HG02763 (cell line): ENCODE data around the gene LIN7A.
"Not testable (repeated sequence)": the region's sequence is repeated elsewhere in the genome, so short reads cannot be mapped to it uniquely, and the experiment has no call there.

ENCODE experiments used
- ATAC-seq: cut with Tn5 transposase; IDR thresholded peaks from one replicate; pipeline ENCODE4 v1.9.1; 2021; ENCODE audit warnings: mild to moderate bottlenecking, moderate library complexity; ENCODE audit not compliant: unreplicated experiment

The LIN7A gene

DNA sequence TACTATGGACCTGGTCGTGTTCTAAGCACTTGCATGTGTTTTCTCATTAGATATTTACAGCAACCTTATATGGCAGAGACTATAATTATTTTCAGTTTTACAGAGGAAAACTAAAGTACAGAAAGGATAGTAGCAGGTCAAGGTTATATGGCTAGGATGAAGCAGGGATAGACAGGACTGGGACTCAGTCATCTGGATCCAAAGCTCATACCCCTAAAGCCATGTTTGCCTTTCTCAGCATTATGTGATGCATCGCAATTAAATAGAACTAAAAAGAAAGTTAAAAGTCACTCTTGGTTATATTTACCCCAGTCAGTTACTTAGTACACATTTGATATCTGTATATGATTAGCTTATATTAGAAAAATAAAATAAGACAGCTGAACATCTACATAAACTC, 13.3 kb downstream of the LIN7A start:
- no peak for ATAC-seq

DNA sequence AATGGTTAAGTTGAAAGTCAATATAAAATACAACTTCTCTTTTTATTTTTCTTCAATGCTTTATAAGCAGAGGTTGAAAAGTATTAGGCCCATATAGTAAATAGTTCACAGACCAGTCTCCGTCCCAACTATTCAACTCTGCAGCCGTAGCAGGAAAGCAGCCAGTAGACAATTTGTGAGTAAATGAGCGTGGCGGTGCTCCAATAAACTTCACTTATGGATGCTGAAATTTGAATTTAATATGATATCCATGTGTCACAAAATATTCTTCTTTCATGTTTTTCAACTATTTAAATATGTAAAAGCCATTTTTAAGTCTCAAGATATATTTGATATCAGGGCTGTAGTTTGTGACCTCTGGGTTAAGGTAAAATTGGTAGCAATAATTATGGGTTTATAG, 17.7 kb downstream of the LIN7A start:
- no peak for ATAC-seq

DNA sequence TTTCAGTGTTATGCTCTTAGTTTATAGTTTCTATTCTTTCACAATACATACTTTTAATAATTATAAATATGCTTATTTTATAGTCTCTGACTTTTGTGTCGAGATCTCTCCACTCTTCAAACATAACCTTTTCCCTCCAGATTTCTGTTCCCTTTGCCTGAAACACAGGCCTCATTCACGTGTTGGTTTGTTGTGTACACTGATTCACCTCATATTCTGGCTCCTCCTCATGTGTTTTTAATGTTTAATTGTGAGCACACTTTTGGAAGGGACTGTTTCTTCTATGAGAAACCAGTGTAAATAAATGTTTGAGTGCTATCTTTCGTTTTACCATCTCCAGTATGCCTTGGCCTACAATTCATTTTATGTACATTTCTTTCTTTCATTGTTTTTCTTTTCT, 20.1 kb downstream of the LIN7A start:
- ATAC-seq, result no peak

DNA sequence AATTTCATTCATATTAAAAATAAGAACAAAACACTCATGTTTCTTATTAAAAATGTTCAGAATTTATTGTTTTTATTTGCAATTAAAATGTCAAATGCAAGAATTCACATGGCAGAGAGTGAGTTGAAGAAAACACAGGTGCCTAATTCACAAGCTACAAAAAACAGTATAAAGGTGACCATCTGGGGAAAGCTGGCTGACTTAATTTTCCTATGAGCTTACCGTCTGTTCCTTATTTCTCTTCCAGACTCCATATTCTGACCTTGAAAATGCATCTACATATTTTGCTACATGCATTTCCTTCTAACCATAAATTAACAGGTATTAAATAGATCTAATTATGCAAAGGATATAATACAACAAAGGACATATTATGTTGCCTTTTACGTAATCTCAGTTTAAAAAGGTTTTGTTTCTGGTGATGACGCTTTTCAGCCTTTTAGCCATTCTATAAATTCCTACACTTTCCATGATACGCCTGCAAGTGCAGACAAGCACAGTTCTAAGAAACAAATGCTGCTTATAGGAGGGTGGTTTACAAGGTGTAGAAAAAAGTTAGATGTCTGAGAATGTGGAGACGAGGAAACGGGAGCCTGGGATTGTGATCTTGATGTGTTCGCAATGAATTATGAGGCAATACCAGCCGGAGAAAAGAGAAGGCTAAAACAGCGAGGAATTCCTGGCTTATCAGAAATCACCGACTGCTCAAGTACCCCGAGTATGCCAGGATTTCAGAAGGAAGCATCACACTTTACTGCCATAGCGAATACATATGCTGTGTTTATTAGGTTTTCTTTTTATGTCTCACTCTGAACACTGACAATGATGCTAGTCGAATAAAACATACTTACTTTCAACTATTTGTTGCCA, 24.6 kb downstream of the LIN7A start:
- ATAC-seq, result no peak

DNA sequence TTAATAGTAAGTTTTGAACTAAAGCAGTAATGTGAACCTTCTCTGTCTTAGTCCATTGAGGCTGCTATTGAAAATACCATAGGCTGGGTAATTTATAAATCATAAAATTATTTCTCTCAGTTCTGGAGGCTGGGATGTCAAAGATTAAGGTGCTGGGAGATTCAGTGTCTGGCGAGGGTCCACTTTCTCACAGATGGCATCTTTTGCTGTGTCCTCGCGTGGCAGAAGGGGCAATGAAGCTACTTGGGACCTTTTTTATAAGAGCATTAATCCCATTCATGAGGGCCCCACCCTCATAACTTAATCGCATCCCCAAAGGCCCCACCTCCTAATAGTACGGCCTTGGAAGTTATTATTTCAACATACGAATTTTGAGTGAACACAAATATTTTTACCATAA, 28.4 kb downstream of the LIN7A start:
- ATAC-seq, result no peak

DNA sequence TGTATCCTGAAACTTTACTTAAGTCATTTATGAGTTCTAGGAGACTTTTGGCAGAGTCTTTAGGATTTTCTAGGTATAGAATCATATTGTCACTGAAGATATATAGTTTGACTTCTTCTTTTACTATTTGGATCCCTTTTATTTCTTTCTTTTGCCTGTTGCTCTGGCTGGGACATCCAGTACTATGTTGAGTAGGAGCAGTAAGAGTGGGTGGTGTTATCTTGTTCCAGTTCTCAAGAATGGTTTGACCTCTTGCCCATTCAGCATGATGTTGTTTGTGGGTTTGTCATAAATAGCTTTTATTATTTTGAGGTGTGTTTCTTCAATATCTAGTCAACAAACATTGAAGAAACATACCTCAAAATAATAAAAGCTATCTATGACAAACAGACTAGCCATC, 35.0 kb downstream of the LIN7A start:
- no peak for ATAC-seq

DNA sequence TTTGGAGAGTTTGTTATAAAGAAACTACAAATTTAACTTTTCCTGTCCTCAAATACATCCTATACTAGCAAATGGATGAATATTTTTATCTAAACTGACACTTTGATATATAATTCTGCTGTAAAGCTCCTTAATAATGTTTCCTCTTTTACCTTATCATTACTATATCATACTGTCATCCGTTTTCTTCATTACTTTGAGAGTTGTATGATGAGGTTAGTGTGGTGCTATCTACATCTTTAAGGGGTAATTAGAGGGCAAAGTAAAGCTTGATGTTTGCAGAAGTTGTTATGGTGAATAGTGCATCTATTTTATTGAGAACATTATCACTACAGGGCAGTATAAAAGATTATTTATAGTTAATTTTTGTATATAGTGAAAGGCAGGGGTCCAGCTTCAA, 36.1 kb downstream of the LIN7A start:
- ATAC-seq, result no peak

DNA sequence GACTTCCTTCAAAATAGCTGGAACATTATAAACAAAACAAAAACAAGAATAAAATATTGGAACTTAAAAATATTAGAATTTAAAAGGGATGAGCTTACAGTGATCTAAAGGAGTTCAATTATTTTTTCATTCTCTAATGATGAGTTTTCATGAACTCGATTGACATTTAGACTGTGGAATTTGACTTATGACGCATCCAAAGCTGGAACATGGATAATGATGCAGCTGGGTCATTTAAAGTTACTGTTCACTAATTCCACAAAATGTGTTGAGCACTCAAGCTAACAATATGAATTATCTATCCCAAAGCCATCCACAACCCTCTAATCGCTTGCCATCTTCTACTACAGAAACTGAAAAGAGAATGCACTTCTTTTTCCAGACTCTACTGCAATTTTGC, 42.5 kb downstream of the LIN7A start:
- no peak for ATAC-seq

DNA sequence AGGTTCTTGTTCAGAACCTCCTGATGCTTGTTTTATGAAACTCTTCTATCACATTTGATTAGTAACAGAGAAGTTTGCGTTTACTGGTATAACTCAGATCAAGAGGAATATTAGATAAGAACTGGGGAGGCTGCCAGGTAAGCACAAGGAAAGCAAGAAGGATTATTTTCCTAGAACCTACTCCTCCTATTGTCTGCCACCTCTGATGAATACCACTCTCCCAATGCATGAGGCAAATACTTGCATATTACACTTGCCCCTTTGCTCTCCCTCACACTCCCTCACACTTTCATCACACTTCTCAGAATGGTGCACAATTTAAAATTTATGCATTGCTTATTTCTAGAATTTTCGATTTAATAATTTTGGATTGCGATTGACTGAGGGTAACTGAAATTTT, 43.6 kb downstream of the LIN7A start:
- no peak for ATAC-seq

DNA sequence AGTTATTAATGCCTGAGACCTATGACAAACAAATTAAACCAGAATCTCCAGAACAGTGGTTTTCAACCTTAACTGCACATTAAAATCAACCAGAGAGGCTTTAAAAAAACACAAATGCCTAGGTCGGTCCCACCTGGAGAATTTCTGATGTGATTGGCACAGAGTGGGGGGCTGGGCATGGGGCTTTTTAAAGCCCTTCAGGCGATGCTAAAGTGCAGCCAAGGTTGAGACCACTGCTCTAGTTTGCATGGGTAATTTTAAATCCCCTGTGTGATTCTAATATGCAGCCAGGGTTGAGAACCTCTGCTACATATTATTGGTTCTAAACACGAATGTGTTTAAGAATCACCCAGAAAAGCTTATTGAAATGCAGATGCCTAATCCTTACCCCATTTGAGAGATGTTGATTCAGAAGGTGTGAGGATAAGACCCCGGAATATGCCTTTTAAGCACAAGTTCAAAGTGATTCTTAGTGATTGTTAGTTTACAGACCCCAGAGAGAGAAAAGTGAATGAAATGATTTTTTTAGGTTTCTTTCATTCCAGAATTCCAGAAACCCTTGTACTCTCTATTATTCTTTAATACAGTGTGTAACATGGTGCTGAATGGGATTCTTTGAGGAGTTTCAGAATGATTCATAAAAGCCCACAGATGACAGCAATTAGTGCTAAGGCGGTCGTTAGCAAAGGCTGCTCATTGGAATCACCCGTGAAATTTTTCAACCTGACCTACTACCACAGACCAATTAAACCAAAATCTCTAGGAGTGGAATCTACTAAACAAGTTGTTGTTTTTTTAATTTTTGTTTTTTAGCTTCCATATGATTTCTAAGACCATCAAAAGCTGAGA, 44.9 kb downstream of the LIN7A start:
- ATAC-seq, result no peak

DNA sequence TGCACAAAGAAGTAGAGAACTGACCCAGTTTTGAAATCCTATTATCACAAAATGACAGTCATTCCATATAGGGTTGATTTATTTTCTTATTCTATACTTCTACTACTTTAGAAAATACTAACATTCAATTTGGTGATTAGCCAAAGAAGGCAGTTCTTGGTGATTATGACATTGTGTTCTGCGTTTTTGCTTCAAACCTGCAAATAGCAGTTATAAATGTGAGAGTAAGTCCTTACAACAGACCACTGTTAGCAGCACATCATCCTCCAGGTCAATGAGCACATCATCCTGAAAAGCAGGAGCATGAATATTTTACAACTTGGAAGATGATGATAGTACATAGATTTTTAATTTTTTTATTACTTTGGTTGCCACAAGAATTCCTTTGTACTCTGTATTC, 53.1 kb downstream of the LIN7A start:
- no peak for ATAC-seq

DNA sequence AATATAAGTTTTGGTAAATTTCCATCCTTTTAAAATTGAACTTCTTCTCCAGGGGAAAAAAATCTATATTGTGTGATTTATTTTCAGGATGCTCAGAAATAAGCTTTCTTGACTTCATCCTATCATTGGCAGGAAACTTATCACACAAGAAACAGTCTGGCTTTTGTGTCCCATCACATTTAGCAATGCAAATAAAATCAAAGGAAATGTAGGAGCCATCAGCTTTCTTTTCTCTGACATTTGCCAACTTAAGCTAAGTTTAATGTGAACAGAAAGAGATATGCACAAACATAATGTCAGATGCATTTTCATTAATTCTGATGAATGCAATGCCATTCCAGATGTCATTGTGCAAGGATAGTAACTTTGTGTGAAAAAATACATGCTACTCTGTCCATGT, 56.6 kb downstream of the LIN7A start:
- no peak for ATAC-seq

DNA sequence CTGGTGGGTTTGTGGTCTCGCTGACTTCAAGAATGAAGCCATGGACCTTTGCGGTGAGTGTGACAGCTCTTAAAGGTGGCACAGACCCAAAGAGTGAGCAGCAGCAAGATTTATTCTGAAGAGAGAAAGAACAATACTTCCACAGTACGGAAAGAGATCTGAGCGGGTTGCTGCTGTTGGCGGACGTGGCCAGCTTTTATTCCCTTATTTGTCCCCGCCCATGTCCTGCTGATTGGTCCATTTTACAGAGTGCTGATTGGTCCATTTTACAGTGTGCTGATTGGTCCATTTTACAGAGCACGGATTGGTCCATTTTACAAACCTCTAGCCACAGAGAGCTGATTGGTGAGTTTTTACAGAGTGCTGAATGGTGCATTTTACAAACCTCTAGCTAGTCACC, 59.3 kb downstream of the LIN7A start:
- not testable (repeated sequence) for ATAC-seq

DNA sequence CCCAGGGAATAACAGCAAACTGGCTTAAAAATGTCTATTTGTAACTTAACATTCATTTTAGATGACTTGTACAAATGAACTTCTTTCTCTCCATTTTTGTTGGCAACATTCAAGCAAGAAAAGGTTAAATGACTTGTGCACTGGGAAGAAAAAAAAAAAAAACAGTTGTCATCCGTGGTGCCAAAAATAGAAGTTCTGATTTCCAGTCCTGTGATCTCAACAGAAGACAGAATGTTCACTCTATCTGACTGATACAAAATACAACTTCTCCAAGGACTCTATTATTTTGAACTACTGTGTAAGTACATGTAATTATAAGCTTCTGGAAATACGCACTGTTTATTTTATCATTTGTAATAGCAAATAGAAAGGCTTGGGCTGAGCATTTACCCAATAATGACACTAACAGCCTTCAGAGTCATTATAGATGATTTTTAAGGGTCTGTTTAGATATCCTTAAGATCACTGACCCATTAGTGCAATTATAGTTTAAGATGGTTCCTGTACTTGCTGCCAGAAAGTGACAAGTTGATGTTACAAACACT, 59.9 kb downstream of the LIN7A start:
- ATAC-seq, result no peak

DNA sequence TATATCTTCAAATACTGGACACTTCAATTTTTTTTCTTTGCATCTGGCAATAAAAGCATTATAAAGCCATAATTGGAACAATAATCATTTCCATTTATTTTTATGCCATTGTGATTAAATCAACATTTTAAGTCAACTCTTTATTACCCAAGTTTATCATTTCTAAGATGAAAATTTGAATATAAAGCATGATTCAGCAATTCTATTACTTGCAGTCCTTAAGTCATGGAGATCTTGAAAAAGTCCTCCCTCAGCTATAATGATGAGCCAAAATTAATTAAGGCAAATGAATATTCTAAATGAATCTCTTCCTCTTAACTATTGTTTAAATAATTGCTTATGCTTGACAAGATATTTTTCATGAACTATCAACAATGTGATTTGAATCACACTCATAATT, 65.7 kb downstream of the LIN7A start:
- no peak for ATAC-seq

DNA sequence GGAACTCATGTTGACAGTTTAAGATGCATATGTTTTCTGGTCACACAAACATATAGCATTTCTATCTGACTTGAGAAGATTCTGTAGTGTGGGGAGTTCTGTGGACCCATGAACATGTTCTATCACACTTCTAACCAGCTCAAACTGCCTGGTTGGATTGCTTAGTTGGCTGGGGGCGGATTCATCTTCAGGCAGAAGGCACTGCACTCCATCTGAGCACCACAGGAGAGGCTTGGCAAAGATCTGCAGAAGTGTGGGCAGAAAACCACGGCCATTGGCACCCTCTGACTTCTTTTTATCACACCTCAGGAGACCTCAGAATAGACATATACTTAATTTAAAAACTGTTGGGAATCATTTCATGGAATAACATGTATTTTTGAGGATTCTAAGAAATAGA, 68.5 kb downstream of the LIN7A start:
- no peak for ATAC-seq

DNA sequence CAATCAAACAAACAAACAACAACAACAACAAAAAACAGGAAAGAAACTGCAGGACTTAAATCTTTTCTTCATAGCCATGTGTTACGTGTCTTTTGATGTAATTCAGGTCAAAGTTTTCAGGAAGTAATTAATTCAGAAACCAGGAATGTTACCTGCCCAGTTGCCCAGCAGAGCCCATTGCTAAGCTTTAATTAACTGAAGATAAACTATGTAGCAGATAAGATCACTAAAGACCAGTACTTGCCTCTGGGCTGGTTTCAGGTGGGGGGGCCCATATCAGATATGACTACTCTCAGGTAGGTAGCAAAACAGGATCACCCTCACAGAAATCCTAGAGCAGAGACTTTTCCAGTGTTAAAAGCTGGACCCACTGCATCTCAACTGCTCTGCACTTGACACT, 69.2 kb downstream of the LIN7A start:
- ATAC-seq, result no peak

DNA sequence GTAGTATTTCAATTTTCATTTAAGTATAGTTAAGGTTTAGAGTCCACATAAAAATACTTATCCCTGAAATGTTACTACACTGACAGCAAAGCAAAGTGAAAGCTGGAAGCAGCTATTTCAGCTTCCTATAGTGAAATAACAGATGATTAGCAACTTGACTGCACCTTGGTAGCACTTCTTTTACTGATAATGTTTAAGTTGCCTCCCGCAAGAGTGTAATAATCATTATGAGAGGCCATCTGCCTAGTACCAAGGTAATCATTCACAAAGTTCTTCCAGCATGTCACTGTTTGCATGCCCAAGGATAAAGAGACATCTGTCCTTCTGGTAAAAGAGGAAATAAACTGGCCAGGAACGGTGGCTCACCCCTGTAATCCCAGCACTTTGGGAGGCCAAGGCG, 69.8 kb downstream of the LIN7A start:
- no peak for ATAC-seq

DNA sequence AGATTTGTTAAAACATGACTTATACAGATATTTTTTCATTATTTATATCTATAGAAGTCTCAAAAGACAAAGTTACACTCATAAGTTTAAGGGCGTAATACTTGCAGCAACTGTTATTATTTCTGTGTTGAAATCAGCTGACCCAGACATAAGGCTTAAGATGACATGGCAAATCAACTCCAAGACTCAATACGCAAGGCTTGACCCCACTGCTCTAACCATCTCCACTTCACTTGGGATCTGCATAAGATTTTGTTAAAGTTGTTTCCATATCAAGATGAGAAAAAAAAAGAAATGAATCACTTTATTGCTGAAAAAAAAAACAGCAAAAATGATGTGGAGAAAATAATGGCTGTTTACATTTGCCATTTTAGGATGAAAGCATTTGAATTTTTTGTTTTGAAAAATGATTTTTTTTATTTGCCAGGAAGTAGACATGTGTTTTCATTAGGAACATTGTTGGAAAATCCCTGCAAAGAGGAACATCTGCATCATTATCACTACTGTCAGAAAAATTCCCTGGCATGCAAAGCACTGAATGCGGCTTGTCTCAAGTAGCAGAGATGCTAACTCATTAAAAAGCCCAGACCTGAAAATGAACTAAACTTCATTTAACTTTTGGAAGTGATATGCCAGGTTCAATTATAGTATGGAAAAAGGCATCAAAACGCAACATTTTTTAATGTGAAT, 73.5 kb downstream of the LIN7A start:
- no peak for ATAC-seq

DNA sequence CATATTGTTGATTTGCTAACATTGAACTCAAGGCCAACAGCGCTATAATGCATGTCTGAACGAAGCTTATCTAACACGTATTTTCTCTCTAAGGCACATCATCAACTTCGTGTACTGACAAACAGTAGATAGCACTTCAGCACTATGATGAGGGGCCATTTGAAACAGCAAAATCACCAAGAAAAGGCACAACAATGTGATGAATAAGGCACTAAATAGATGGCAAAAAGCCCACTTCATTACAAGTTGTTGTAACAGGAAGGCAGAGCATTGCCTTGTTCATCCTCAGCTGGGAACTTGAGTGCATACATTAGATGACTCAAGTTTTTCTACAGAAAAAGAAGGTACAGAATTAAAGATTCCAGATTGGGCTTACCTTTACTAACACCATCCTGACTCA, 75.2 kb downstream of the LIN7A start:
- ATAC-seq, result no peak

DNA sequence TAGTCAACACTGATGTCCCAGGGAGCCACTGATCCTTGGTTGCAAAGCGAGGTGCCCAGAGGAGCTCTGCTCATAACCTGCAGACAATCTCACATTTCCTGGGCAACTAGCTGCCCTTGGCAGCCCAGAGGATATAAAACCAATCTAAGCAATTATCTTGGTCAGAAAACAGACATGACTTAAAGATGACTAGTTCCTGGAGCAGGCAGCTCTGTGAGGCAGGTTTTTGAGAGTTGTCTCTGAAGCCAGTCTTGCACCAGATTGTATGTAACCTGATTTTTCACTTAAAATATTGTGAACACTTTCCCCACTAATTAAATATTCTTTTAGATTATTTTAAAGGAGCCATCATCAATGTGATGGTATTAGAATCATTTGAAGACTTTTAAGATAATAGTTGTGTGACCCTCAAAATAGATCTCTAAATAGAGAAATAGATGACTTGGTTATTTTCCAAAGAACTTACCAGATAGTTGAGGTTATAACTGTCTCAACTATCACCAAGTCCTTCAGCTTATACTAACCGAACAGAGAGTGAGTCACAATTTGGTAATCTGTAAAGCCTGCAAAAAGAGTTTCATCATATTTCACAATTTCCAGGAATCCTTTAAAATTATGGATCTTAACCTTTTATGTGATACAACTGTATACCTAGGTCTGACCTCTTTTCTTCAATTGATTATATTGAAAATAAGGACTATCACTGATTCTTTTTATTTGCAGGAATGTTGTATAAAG, 75.9 kb downstream of the LIN7A start:
- ATAC-seq, result no peak
